Suprapubic skin (tissue), 4 donors: ENCODE data around the gene GFOD1.

Experiments used
- EP300 ChIP-seq: sonication (generic); formaldehyde crosslinking; IDR thresholded peaks from one replicate; pipeline ENCODE4 v1.6.1; 2017; ENCODE audit warnings: antibody characterized with exemption
- POLR2A ChIP-seq, 2 donors: fragments of 450-650 bp; IDR thresholded peaks; one replicate each; pipeline ENCODE4 v1.6.1; 2017; ENCODE audit warnings: antibody characterized with exemption in 2 of 2, mild to moderate bottlenecking in 2 of 2, moderate library complexity in 2 of 2
- POLR2AphosphoS5 ChIP-seq, 3 donors: sonication (generic); formaldehyde crosslinking; IDR thresholded peaks; one replicate each; pipeline ENCODE4 v1.6.1; 2017; ENCODE audit warnings: antibody characterized with exemption in 3 of 3
- TF ChIP-seq, protein P1 (sequence below), 2 donors: fragments of 200-600 bp in 1 of 2; fragments of 450-650 bp in 1 of 2; sonication (generic) in 1 of 2; IDR thresholded peaks; one replicate each; pipeline ENCODE4 v1.5.1; 2016 to 2019; ENCODE audit warnings: antibody characterized with exemption in 2 of 2, mild to moderate bottlenecking in 1 of 2, moderate library complexity in 1 of 2

- TF ChIP-seq POLR2A (IDR thresholded peaks at IDR 0.05) (no peak), POLR2AphosphoS5 (IDR thresholded peaks at IDR 0.05) (no peak), EP300 (no peak)
- TF ChIP-seq, protein P1, sequence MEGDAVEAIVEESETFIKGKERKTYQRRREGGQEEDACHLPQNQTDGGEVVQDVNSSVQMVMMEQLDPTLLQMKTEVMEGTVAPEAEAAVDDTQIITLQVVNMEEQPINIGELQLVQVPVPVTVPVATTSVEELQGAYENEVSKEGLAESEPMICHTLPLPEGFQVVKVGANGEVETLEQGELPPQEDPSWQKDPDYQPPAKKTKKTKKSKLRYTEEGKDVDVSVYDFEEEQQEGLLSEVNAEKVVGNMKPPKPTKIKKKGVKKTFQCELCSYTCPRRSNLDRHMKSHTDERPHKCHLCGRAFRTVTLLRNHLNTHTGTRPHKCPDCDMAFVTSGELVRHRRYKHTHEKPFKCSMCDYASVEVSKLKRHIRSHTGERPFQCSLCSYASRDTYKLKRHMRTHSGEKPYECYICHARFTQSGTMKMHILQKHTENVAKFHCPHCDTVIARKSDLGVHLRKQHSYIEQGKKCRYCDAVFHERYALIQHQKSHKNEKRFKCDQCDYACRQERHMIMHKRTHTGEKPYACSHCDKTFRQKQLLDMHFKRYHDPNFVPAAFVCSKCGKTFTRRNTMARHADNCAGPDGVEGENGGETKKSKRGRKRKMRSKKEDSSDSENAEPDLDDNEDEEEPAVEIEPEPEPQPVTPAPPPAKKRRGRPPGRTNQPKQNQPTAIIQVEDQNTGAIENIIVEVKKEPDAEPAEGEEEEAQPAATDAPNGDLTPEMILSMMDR (IDR thresholded peaks at IDR 0.05), result no peak
Measured at GRCh38 chr6:13423252-13423651, 64.1 kb downstream of the GFOD1 start.
